Measurements from ENCODE around the gene CACNA1C. TPM values are rescaled to one million over a fixed set of nuclear protein-coding genes. Genes with fewer than 3 reads are reported as not detected.

CACNA1C gene
- total RNA-seq, 2 experiments from 2014 or later, result 0.69 to 1.4 TPM

DNA sequence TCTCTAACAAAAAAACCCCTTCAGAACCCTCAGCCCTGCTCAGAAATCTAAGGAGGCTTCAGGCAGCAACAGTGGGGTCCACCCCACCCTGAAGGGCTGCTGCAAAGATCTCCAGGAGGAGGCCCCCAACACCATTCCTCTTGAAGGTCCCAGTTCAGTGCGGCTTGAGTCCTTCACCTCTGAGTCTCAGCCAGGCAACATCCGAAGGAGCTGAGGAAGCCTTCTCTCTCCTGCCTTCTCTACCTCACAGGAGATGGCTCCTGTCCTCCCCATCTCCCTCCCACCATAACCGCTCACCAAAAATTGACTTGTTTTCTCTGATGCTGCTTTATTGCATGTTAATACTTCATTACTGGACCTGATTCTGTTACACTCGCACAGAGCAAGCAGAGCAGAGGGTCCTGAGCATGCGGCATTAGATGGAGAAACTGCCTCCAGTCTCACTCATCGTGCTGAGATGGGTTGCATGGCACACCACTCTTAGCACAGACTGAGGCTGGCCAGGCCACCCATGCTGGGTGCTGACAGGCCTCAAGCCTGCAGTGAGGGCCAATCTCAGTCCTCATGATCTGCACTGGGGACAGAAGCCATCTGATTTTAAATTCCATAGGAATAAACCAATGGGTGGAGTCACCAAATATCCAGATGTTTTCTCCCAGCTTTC, 224.8 kb downstream of the CACNA1C start:
- no peaks in the 10 kb centered on the region for H3K9me2 ChIP-seq (ENCODE audit: insufficient read depth, low read length)
- no peak overlapping the region for H2AFZ ChIP-seq (ENCODE audit: low read length)
- ChIA-PET CTCF (ENCODE audit: unreplicated experiment) (interaction anchor here (0.8 kb wide), 1 partner anchor 18 kb away, joined by 3 read pairs; no protein-coding TSS in a partner anchor), POLR2A (interaction anchor here (0.6 to 1.9 kb wide), 2 partner anchors 18 to 48 kb away, joined by 3 to 8 read pairs; no protein-coding TSS in a partner anchor)
- no peak overlapping the region for H3K4me2 ChIP-seq (ENCODE audit: low read length)
- no peaks in the 10 kb centered on the region for H4K20me1 ChIP-seq (ENCODE audit: insufficient read depth, low read length)
- H3K4me1 ChIP-seq (ENCODE audit: insufficient read depth, low read length, poor library complexity, severe bottlenecking), result no peaks in the 10 kb centered on the region
- intact Hi-C loops (cut with micrococcal nuclease; ENCODE audit: unreplicated experiment), result no loop called here
- H3K36me3 ChIP-seq (ENCODE audit: insufficient read depth, low read length), result no peaks in the 10 kb centered on the region; the same call in 1 of the 2 replicates
- no peak overlapping the region for H3K4me3 ChIP-seq (ENCODE audit: low read depth, low read length, poor library complexity, severe bottlenecking)
- H3K79me2 ChIP-seq (ENCODE audit: insufficient read depth, low read depth, low read length), result no peaks in the 10 kb centered on the region
- no TSS peak for BruUV-seq (replicated peaks)
- TF ChIP-seq CTCF (conservative IDR thresholded peaks at IDR 0.05; ENCODE audit: low read length) (no peak), EZH2phosphoT487 (IDR thresholded peaks at IDR 0.05; ENCODE audit: borderline replicate concordance, low read depth, low read length) (no peak)
- DNase-seq (ENCODE audit: low spot score), result no peak
- H3K27ac ChIP-seq (ENCODE audit: low read depth, low read length, poor library complexity, severe bottlenecking), result no peak overlapping the region
- no peaks in the 10 kb centered on the region; the same call in 1 of the 2 replicates for H3K9me3 ChIP-seq (ENCODE audit: low read length)

DNA sequence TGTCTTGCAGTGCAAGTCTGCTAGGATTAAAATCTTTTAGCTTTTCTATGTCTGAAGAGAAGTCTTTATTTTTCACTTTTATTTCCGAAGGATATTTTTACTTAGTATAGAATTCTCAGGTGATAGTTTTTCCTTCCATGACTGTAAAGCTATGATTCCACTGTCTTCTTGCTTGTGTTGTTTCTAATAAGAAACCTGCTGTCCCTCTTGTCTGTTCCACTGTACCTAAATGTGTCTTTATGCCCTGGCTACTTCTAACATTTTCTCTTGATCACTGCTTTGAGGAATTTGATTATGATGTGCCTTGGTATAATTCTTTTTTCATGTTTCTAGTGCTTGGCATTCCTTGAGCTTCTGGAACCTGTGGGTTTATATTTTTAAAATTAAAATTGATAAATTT, 228.7 kb downstream of the CACNA1C start:
- no peaks in the 10 kb centered on the region for H3K9me2 ChIP-seq (ENCODE audit: insufficient read depth, low read length)
- TF ChIP-seq CTCF (conservative IDR thresholded peaks at IDR 0.05; ENCODE audit: low read length), result no peak
- no peak overlapping the region for H3K4me3 ChIP-seq (ENCODE audit: low read depth, low read length, poor library complexity, severe bottlenecking)
- intact Hi-C loops (cut with micrococcal nuclease; ENCODE audit: unreplicated experiment), result loop anchor here (10.0 kb wide), 1 partner anchor 487 kb away; no protein-coding TSS in a partner anchor
- CTCF ChIA-PET (ENCODE audit: unreplicated experiment), result interaction anchor here (0.5 kb wide), 1 partner anchor 214 kb away, joined by 5 read pairs; no protein-coding TSS in a partner anchor
- POLR2A ChIA-PET, result interaction anchor here (1.6 kb wide), 1 partner anchor 94 kb away, joined by 6 read pairs; no protein-coding TSS in a partner anchor
- no peak overlapping the region for H3K4me2 ChIP-seq (ENCODE audit: low read length)
- H2AFZ ChIP-seq (ENCODE audit: low read length), result no peak overlapping the region
- H3K9me3 ChIP-seq (ENCODE audit: low read length), result no peaks in the 10 kb centered on the region; the same call in 1 of the 2 replicates
- no TSS peak for BruUV-seq (replicated peaks)
- no peaks in the 10 kb centered on the region for H4K20me1 ChIP-seq (ENCODE audit: insufficient read depth, low read length)
- no peaks in the 10 kb centered on the region for H3K79me2 ChIP-seq (ENCODE audit: insufficient read depth, low read depth, low read length)
- no peak overlapping the region for H3K27ac ChIP-seq (ENCODE audit: low read depth, low read length, poor library complexity, severe bottlenecking)
- no peaks in the 10 kb centered on the region; the same call in 1 of the 2 replicates for H3K36me3 ChIP-seq (ENCODE audit: insufficient read depth, low read length)
- H3K4me1 ChIP-seq (ENCODE audit: insufficient read depth, low read length, poor library complexity, severe bottlenecking), result peaks cover 21% of the 10 kb centered on the region
- no peak for DNase-seq (ENCODE audit: low spot score)

- Histone ChIP-seq H3K4me3 (ENCODE audit: low read depth, low read length, poor library complexity, severe bottlenecking) (no peak overlapping the region), H3K4me1 (ENCODE audit: insufficient read depth, low read length, poor library complexity, severe bottlenecking) (peaks cover 21% of the 10 kb centered on the region), H3K9me2 (ENCODE audit: insufficient read depth, low read length) (no peaks in the 10 kb centered on the region), H3K36me3 (ENCODE audit: insufficient read depth, low read length) (no peaks in the 10 kb centered on the region; the same call in 1 of the 2 replicates), H3K79me2 (ENCODE audit: insufficient read depth, low read depth, low read length) (no peaks in the 10 kb centered on the region), H4K20me1 (ENCODE audit: insufficient read depth, low read length) (no peaks in the 10 kb centered on the region), H3K27ac (ENCODE audit: low read depth, low read length, poor library complexity, severe bottlenecking) (no peak overlapping the region), H3K4me2 (ENCODE audit: low read length) (no peak overlapping the region), H3K9me3 (ENCODE audit: low read length) (no peaks in the 10 kb centered on the region; the same call in 1 of the 2 replicates), H2AFZ (ENCODE audit: low read length) (no peak overlapping the region)
- DNase-seq (ENCODE audit: low spot score), result no peak
- TF ChIP-seq EZH2phosphoT487 (IDR thresholded peaks at IDR 0.05; ENCODE audit: borderline replicate concordance, low read depth, low read length), result no peak
- TF ChIP-seq CTCF (conservative IDR thresholded peaks at IDR 0.05; ENCODE audit: low read length), result no peak
- CTCF ChIA-PET (ENCODE audit: unreplicated experiment), result interaction anchor here (0.8 kb wide), 1 partner anchor 226 kb away, joined by 3 read pairs; no protein-coding TSS in a partner anchor
- POLR2A ChIA-PET, result interaction anchor here (0.6 to 1.6 kb wide), 4 partner anchors 10 to 152 kb away, joined by 3 to 6 read pairs (median 4); no protein-coding TSS in a partner anchor
- intact Hi-C loops (cut with micrococcal nuclease; ENCODE audit: unreplicated experiment), result loop anchor here (10.0 kb wide), 1 partner anchor 488 kb away; no protein-coding TSS in a partner anchor
- no TSS peak for BruUV-seq (replicated peaks)
Measured at GRCh38 chr12:2282318-2282717, 229.5 kb downstream of the CACNA1C start.
